Stimulated activated CD8-positive, alpha-beta memory T cell treated with anti-CD3 and anti-CD28 coated beads, Interleukin-4, amount 100 ng/mL, for 1 hour (primary cell): ENCODE data around the gene ODAM.
"Not testable (repeated sequence)": the region's sequence is repeated elsewhere in the genome, so short reads cannot be mapped to it uniquely, and the experiment has no call there.

Experiments
- DNase-seq, 2 donors: peaks; one replicate each; pipeline ENCODE4 v3.0.0-alpha.2; 2020; ENCODE audit warnings: low read depth in 2 of 2, low spot score in 1 of 2

The ODAM gene, protein sequence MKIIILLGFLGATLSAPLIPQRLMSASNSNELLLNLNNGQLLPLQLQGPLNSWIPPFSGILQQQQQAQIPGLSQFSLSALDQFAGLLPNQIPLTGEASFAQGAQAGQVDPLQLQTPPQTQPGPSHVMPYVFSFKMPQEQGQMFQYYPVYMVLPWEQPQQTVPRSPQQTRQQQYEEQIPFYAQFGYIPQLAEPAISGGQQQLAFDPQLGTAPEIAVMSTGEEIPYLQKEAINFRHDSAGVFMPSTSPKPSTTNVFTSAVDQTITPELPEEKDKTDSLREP

DNA sequence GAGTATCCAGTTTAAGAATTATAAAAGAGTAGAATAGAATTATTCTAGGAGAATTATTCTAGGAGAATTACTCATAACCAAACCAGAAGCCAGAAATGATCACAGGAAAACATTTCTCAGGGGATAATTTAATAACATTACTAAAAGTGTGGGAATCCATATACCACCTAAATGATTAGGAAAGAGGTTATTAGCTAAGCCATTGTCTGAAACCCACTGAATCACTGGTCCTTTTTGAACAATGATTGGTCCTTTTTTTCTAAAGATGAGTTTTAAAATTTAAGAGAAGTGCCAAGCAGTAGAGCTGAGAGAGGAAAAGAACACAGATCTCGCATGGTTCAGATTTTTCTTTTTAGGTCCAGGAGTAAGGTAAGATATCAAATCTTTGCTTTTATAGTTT, at the start of gene ODAM:
TSS of gene ODAM (plus strand) at position 301 of the 400 bp plus-strand sequence. CDS start 819 bp downstream, outside the sequence.
- no peak for DNase-seq

DNA sequence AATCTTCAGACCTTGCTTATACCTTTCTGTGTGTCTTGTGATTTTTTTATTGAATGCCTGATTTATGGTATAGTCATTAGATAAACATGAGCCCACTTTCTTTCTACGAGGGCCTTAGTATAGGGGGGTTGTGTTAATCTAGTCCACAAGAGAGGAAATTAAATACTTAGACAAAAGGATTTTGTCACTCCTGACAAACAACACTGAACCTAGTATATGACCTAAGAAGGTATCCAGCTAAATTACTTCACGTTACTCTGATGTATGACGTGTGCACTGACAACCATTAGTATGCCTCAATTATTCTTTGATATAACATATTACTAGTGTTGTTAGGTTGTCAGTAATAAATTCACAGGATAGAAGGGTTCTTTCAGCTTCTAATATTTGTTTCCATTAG, 44.3 kb upstream of the ODAM start:
- no peak for DNase-seq

DNA sequence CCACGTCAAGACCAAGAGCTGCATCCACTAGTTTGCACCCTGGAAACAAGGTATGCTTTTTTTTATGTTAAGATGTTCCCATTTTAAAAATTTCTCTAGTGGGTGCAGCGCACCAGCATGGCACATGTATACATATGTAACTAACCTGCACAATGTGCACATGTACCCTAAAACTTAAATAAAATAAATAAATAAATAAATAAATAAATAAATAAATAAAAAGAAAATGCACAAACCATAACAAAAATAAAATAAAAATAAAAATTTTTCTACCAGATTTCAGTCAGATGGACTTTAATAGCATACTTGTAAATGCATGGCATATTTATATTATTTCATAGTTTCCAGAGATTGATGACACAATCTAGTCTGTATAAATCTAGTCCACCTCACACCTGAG, 43.4 kb upstream of the ODAM start:
- no peak for DNase-seq

GRCh38 chr4:70153937-70154336, 41.6 kb upstream of the ODAM start, which contains the start of gene PRR27:
Gene PRR27, plus strand, starts transcription at chr4:70154237. Its CDS starts 139 bp downstream, at chr4:70154376.
- DNase-seq: no peak

DNA sequence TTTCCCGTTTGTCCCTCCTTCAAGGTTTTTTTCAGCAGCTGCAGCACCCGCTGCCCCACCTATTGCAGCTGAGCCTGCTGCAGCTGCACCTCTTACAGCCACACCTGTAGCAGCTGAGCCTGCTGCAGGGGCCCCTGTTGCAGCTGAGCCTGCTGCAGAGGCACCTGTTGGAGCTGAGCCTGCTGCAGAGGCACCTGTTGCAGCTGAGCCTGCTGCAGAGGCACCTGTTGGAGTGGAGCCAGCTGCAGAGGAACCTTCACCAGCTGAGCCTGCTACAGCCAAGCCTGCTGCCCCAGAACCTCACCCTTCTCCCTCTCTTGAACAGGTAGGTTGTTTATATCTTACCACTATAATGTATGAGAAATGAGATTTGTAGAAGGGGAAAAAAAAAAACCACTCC, 36.9 kb upstream of the ODAM start:
- DNase-seq: no peak

DNA sequence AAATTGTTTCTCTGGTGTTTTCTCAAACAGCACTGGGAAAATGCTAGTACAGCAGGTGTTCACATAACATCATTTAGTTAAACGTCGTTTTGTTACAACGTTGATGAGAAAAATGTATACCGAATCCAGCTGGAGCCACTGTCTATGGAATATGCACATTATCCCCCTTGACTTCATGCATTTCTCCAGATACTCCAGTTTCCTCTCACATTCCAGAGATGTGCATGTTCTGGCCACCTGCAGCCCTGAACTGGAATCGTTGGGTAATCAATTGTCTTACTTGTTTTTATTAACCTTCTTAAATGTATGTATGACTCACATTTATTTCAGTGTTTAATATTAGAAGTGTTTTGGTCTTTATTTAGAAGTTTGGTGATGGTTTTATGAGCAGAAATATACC, 18.4 kb upstream of the ODAM start:
- DNase-seq: no peak

DNA sequence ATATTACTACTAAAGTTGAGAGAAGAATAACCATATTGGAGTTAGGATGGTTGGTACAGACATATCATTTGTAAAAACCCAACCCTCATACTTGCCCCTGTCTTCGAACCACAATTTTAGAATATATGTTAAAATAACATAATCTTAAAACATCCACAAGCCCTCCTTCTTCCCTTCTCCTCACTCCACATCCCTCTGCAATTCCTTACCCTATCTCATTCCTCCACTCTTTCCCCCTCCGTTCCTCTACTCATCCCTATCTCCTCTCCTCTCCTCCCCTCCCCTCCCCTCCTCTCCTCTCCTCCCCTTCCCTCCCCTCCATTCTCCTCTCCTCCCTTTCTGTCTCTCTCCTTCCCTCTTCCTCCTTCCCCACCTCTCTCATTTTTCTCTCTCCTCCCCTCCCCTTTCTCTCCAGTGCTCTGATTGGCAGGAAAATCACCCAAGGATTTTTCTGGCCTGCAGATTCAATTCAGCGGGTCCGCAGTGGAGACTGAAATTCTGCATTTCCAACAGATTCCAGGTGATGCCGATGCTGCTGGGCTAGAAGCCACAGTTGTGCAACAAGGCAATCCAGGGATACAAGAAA, 17.4 kb upstream of the ODAM start:
- DNase-seq: no peak

DNA sequence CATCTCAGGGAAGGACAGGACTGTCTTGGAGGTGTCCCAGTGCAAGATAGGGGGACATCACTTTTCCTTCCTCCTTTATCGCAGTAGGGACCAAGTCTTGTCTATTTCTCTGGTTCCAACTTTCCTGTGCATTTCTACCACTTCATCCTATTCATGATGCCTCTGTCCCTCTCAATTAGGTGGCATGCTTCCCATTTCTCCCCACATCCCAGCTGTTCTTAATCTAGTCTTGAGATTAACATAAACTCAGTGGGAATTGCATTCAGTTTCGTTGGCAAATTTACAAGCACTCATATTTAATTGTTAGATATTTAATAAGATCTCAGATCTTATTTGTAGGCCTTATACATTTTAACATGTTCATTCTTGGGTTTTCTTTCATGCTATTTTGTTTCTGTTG, 15.7 kb upstream of the ODAM start:
- DNase-seq: no peak

DNA sequence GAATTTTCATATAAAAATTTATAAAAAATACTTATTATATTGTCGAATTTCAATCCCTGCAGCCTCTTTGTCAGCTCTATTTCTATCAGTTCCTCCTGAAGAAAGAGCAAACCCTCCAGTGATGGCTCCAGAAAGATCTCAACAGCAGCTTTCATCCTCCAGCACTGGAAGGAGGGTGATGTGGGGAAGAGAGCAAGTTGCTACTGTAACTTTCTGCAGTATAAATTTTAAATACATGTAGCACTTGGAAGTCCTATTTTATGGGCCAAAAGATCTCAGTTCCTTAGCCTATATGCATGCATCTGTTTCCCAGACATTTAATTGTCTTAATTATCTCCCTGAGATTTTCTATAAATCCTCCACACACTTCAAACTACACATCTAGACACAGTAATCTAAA, 13.7 kb upstream of the ODAM start:
- DNase-seq: no peak

GRCh38 chr4:70182517-70183167, 12.9 kb upstream of the ODAM start:
- DNase-seq: no peak

GRCh38 chr4:70183168-70183939, 12.2 kb upstream of the ODAM start:
- DNase-seq: no peak

GRCh38 chr4:70183940-70184246, 11.6 kb upstream of the ODAM start:
- DNase-seq: no peak

- DNase-seq: no peak
Measured at GRCh38 chr4:70187216-70187615, 8.3 kb upstream of the ODAM start.

GRCh38 chr4:70190579-70190978, 4.9 kb upstream of the ODAM start:
- no peak for DNase-seq

DNA sequence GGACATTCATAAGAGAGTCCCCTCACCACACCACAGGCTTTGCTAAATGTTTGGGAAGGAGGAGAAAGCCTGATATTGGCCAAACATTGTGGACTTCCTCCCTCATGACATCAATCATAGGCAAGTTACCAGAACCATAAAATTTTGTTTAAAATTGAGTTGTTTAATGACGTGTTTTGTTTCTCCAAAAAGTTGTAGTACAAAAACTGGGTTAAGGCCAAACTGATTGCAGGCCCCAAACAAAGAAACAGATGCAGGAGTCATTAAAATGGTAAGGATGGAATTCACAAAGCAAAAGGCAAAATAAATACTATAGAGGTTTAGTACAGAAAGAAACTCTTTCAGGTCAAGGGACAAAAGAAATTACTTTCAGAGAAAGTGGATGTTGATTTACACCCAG, 3.9 kb upstream of the ODAM start:
- DNase-seq: no peak

- DNase-seq: no peak
Measured at GRCh38 chr4:70192895-70193294, 2.6 kb upstream of the ODAM start.

- no peak for DNase-seq
Measured at GRCh38 chr4:70196857-70197256, 1.3 kb downstream of the ODAM start.

DNA sequence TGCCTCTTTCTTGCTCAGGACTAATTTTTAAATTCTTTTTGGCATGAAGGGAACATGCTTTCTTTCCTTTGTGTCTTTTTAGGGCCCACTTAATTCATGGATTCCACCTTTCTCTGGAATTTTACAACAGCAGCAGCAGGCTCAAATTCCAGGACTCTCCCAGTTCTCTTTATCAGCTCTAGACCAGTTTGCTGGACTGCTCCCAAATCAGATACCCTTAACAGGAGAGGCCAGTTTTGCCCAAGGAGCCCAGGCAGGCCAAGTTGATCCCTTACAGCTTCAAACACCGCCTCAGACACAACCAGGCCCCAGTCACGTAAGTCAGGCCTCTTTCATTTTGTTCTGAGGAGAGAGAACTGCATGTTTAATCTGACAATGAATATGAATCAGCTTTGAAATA, 2.3 kb downstream of the ODAM start:
- DNase-seq: no peak

DNA sequence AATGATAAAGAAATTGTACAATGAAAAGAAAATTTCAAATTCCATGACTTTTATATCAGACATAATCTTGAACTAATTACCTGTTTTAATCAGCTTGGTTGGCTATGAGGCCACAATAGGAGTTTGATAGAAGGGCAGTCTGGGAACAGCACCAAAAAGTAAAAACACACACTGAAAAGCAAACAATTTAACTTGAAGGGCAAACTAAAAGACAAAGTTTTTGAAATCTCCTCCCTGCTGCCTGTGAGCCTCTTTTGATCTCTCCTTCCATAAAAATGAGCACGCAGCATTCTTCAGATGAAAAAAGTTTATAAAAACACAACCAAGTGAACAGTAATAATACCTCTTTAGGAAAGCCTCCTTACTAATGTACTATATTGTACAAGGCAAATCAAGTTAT, 8.1 kb downstream of the ODAM start:
- DNase-seq: no peak

DNA sequence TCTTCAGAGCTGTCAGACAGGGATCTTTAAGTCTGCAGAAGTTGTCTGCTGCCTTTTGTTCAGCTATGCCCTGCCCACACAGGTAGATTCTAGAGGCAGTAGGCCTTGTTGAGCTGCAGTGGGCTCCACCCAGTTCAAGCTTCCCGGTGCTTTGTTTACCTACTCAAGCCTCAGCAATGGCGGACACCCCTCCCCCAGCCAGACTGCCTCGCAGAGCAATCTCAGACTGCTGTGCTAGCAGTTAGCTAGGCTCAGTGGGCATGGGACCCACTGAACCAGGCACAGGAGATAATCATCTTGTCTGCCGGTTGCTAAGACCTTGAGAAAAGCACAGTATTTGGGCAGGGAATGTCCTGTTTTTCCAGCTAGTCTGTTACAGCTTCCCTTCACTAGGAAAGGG, 17.2 kb downstream of the ODAM start:
- not testable (repeated sequence) for DNase-seq

GRCh38 chr4:70216109-70216508, 20.6 kb downstream of the ODAM start:
- not testable (repeated sequence) for DNase-seq

- DNase-seq: not testable (repeated sequence)
Measured at GRCh38 chr4:70216550-70216949, 21.0 kb downstream of the ODAM start.
